Head of caudate nucleus (tissue), 42 donors: ENCODE measurements around the gene ADCY9.
"Not testable (repeated sequence)": the region's sequence is repeated elsewhere in the genome, so short reads cannot be mapped to it uniquely, and the experiment has no call there.

Source experiments
- DNase-seq, 42 donors: peaks; one replicate each; pipeline versions ENCODE4 v3.0.0 to v3.0.0-alpha.2; 2020 to 2021; ENCODE audit warnings: mixed read lengths in 7 of 42
- intact Hi-C: fragments of 100-400 bp; cut with DNase I; formaldehyde crosslinking; loops from one replicate; pipeline ENCODE4 v1.15.0; 2022

Gene ADCY9

DNA sequence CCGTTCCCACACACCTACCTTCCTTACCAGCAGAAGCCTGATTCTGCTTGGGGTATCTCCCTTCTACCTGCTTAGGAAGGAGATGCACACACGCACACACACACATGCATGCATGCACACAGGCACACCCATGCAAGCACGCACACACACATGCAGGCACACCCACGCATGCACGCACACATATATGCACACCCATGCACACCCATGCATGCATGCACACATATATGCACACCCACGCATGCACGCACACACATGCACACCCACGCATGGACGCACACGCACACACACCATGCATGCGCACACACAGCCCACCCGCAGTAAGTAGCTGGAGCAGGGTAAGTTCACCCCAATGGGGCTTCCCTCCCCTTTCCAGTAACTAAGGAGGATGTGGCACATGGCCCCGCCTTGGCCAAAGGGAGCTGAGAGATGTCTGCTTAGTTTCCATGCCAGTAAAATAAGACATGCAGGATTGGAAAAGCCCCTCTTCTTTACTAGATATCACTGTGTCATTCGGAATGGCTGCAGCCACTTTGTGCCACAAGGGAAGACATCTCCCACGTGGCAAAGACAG lies 33.7 kb downstream of the ADCY9 start:
- peak in 3 of 42 donors; percentile 12 to 39 (median 36) for DNase-seq
- intact Hi-C loops, result no loop called here

DNA sequence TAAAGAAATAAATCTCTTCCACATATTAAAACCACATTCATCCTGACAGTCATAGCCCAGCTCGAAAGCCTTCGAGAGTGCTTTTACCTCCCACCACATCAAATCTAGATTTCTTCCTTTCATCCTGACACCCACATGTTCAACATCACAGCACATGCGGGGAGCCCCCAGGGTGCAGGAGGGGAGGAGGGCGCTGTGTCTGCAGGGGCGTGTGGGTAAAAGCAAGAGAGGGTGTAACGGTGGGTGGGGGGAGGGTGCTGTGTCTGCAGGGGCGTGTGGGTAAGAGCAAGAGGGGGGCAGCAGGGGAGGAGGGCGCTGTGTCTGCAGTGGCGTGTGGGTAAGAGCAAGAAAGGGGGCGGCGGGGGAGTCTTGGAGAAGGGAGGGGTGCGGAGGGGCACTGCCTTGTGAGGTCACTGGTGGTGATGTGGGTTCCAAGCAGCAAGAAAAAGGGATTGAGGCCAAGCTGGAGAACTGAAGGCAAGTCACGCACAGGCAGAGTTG lies 34.7 kb downstream of the ADCY9 start:
- intact Hi-C loops, result no loop called here
- peak in 32 of 42 donors; percentile 26 to 74 (median 46) for DNase-seq

DNA sequence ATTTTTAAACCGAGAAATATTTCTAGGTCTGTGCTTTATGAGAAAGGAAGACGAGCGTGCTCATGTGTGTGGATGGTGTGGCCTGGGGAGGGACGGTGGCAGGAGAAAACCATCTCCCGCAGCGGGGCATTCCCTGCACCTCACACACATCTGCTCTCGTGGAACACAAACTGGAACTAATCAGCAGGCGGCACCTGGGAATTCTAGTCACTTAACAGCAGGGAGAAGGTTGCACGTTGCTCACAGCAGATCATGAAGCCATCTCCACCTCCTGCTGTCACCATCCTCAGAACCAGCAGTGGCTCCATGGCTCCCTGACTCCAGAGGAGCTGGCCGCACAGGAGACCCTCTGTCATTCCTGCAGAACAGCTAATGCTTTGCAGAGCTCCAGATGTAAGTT lies 35.2 kb downstream of the ADCY9 start:
- intact Hi-C loops, result no loop called here
- peak in 30 of 42 donors; percentile 19 to 72 (median 38) for DNase-seq

DNA sequence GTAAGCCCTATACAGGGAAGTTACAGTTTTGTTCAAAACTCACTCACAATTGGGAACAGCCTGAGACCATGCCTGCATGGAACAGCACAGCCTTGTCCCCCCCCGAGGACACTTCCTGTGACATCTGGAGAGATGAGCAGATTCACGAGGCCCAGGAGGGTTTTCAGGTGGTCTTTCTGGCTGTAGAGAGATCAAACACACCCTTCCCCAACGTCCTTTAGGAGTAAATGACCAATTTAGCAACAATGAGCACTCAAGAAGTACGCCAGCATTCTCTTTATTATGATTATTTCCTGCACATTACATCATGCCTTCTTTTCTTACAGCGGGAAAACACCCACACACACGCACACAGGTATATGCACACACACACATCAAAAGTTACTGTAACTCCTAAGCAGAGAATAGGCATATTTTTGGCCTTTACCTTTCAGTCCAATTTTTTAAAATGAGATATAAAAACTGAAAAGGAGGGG lies 39.0 kb downstream of the ADCY9 start:
- DNase-seq, result peak in 6 of 42 donors; percentile 29 to 65 (median 40)
- intact Hi-C loops, result no loop called here

DNA sequence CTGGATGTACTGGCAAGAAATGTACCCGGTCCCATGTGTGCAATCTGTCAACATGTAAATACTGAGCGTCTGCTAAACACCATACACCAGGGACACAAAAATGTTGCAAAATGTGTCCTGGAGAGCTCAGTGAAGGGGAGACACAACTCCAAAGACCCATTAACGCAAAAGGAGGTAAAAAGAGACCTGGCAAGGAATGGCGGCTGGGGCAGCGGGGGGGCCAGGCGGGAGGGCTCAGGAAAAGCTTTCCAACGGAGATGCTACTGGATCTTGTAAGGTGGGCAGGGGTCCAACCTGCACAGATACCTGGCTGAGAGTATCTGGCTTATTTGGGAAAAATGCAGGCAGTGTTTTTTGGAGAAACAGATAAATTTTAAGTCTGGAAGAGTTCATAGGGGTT lies 40.7 kb downstream of the ADCY9 start:
- intact Hi-C loops, result no loop called here
- peak in 2 of 42 donors; percentile 12 to 32 for DNase-seq

DNA sequence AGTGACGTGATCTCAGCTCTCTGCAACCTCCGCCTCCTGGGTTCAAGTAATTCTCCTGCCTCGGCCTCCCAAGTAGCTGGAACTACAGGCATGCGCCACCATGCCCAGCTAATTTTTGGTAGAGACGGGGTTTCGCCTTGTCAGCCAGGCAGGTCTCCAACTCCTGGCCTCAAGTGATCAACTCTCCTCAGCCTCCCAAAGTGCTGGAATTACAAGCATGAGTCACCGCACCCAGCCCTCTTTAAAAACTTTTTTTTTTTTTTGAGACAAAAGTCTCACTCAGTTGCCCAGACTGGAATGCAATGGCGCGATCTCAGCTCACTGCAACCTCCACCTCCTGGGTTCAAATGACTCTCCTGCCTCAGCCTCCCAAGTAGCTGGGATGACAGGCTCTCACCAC lies 43.1 kb downstream of the ADCY9 start:
- intact Hi-C loops, result not testable (repeated sequence)
- peak in 3 of 42 donors; percentile 33 to 37 (median 34) for DNase-seq

DNA sequence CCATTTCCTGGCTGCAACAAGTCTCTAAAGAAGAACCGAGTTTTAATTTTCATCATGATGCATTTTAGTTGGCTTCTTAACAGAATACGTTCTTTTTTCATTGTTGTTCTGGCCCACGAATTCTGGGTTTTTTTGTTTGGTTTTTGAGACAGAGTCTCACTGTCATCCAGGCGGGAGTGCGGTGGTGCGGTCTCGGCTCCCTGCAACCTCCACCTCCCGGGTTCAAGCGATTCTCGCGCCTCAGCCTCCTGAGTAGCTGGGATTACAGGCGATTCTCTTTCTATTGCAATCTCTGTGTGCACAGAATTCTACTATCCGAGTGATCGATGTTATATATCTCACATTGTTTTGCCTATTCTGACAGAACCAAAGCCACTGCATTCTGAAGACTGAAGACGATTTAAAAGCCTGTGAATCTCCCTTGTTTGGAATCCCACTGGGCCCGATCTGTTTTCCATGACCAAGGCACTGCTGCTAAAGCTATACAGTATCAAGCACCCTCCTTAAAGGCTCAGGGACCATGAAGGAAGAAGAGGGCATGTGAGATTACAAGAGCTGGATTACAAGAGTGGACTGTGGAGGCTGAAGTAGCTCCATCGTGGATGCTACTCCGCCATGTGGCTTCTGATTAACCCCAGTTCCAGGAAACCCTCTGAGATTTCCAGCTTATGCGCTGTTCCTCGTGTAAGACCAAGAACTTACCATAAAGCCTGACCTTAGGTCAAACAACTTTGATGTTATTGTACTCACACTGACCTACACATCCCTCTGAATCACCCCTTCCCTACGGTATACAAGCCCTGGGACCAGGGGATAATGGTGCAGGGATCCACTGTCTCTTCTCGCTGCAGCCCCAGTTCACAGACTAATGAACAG lies 44.3 kb downstream of the ADCY9 start:
- DNase-seq, result peak in 3 of 42 donors; percentile 23 to 38 (median 31)
- intact Hi-C loops, result no loop called here

DNA sequence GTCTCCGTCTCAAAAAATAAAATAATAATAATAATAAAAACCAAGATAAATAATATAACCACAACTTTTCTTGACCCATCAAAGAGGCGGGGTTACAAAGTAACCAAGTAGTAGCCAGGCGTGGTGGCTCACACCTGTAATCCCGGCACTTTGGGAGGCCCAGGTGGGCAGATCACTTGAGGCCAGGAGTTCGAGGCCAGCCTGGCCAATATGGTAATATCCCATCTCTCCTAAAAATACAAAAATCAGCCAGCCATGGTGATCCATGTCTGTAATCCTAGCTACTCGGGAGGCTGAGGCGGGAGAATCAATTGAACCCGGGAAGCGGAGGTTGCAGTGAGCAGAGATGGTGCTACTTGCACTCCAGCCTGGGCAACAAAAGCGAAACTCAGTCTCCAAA lies 45.3 kb downstream of the ADCY9 start:
- intact Hi-C loops, result no loop called here
- peak in 4 of 42 donors; percentile 6 to 36 (median 22) for DNase-seq

DNA sequence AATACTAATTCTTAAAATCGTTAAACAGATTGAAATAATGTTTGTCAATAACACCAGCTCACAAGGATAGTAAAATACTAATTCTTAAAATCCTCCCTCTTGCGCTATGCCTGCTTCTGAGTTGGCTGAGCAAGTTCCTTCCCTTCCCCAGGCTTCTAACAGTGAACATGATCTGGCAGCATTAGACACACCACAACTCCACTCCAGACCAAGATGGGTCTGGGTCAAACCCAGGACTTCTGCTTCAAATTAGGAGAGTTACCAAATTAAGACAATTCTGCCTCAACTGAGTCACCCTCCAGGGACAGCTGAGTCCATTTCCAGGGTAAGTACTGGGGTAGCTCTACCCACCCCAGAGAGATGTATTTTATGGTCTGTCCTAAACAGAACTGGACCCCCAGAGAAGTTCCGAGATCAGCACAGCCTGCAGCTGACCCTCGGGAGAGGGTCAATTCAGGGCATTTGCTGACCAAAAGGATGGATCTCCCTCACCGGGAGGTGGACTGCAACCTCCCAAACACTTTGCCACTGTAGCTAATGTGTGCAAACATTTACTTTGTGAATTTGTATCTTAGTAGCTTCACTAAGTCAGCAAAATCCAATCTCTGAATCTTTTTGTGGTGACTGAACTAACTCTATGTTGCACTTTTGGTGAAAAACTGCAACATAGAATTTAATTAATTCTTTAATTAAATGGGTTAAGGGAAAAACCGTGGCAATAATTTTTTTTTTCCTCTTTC lies 48.8 kb downstream of the ADCY9 start:
- peak in 2 of 42 donors; percentile 10 to 29 for DNase-seq
- intact Hi-C loops, result no loop called here

DNA sequence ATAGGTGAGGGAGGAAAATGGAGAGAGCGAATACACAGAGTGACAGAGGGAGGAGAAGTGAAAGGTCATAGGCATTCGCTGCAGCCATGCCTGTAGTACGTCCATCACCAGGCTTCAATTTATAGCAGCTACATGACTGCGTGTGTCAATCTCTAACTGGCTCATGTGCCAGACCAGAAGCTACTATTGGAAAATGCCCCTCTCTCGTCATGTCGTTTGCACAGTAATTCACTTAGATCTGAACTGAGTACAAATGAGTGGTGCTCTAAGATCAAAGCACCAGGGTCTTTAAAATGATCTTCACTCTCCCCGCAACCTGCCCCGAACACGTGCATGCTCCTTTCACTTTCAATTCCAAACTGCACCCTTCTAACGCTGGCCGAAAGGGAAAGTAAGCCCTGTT lies 51.3 kb downstream of the ADCY9 start:
- DNase-seq, result peak in 1 of 42 donors; percentile 17
- intact Hi-C loops, result no loop called here

DNA sequence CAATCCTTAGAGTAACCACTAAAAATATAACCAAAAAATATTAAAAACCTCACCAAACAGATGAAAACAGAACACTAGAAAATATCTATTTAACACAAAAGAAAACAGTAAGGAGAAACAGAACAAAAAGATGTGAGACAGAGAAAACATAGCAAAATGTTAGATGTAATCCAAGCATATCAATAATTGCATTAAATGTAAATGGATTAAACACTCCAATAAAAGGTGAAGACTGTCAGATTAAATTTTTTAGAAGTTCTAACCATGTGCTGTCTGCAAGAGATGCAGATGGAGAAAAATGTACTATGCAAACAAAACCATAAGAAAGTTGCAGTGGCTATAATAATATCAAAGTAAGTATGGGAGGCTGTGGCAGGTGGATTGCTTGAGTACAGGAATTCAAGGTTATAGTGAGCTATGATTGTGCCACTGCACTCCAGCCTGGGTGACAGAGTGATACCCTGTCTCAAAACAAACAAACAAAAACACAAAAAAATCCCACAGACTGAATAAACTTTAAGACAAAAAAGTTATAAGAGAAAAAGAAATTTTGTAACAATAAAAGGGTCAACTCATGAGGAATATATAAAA lies 53.9 kb downstream of the ADCY9 start:
- no peak for DNase-seq
- intact Hi-C loops, result no loop called here

DNA sequence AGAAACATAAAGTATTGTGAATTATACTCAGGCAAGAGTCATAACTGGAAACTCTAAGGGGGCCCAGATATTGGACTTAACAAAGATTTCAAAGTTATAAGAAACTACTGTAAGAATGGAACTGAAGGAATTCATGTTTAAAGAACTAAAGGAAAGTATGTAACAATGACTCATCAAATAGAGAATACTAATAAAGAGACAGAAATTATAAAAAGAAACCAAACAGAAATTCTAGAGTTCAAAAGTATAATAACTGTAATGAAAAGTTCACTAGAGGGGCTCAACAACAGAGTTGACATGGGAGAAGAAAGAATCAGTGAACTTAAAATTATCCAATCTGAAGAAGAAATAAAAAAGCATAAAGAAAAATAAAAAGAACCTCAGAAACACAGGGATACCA lies 55.4 kb downstream of the ADCY9 start:
- intact Hi-C loops, result no loop called here
- DNase-seq, result no peak

DNA sequence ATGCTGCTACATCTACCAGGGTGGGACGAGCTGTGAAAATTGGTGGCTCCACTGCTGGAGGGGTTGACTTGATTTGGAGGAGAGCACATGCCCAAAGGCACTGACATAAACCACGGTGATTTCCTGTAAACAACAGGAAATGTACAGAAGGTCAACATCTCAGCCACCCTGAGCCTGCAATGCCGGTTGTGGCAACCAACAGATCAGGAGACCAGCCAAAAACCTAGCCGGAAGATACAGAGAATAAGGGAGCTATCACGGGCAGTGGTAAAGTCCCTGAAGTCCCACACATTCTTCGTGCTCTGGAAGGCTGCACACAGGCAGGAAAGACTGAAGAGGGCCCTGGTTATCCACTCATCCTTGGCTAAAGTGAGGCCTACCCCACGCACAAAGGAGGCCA lies 56.2 kb downstream of the ADCY9 start:
- intact Hi-C loops, result no loop called here
- DNase-seq, result peak in 2 of 42 donors; percentile 13 to 31

DNA sequence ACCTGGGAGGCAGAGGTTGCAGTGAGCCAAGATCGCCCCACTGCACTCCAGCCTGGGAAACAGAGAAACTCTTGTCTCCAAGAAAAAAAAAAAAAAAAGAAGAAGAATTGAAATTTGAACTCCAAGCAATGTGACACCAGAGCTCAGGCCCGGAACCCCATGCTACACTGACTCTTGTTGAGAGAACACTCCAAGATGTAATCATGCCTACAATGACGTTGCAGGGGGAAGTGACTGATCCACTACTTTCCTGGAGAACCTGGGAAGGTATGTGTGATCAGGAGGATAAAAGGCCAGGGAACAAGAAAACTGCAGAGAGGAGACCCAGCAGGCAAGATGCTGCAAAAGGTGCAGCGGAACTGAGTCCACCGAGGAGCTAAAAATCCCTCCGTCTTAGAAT lies 57.9 kb downstream of the ADCY9 start:
- intact Hi-C loops, result loop anchor here (10.0 kb wide), 1 partner anchor 56 kb away; the partner anchor contains the start of gene ADCY9
- peak in 2 of 42 donors; percentile 24 to 26 for DNase-seq

DNA sequence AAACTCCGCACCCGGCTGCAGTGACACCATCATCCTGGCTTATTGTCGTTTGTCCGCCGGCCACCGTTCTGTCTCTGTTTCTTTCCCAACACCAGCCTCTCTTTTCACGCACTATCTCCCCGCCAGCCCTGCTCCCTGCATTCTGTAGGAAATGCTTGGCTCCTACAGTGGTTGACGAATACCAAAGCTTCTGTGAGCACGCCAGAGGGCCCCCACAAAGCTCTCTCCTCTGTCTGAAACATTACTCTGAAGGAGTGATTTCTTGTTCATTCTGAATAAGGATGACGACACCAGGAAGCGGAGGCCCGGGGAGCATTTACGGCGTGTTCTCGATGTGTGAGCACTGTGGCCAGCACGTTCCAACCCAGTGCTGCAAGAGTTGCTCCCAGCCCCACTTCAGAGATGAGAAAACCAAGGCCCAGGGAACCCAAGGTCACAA lies 58.8 kb downstream of the ADCY9 start:
- intact Hi-C loops, result loop anchor here (10.0 kb wide), 1 partner anchor 57 kb away; the partner anchor contains the start of gene ADCY9
- peak in 12 of 42 donors; percentile 17 to 56 (median 40) for DNase-seq

DNA sequence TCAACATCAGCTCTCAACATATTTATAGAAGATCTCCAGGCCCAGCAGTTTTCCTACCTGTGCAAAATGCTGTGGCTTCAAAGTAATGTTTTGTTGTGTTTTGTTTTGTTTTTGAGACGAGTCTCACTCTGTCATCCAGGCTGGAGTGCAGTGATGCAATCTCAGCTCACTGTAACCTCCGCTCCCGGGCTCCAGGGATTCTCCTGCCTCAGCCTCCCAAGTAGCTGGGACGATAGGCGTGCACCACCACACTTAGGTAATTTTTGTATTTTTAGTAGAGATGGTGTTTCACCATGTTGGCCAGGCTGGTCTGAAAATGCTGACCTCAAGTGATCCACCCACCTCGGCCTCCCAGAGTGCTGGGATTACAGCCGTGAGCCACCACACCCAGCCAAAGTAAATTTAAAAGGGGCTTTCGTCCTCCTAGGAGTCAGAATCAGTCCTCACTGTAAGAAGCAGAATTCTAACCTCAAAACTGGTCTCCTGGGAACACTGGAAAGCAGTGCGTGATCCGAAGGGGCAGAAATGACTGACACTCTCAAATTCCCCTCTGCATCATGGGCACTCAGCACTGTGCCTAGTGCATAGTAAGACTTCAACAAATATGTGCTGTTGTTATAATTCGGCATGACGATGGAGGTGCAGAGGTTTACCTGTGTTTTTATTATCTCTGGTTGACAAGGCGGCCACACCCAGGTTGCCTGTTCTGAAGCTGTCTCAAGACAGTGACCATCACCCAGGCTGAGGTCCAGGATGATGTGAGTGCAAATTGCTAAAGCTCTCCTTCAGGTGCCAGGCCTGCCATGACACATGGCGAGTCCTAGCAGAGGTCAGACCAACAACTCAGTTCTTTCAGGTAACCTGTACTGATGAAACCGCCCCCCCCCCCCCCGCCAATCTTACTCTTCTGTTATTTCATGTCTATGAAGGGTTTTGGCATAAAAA lies 59.8 kb downstream of the ADCY9 start:
- peak in 3 of 42 donors; percentile 17 to 33 (median 18) for DNase-seq
- intact Hi-C loops, result loop anchor here (10.0 kb wide), 1 partner anchor 58 kb away; the partner anchor contains the start of gene ADCY9

DNA sequence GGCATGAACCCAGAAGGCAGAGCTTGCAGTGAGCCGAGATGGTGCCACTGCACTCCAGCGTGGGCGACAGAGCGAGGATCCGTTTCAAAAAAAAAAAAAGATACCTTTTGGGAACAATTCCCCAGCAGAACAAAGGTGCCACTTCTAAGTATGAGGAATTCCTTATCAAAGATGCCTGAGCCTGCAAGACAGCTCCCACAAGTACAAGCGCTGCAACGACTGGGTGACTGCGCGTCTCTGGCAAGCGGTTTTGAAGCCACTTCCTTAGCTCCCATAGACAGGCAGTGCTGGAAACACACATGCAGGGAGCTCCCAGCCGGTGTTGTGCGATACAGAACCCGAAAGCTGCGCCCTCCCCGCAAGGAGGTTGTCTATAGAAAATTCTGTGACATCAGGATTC lies 60.5 kb downstream of the ADCY9 start:
- peak in 29 of 42 donors; percentile 21 to 76 (median 46) for DNase-seq
- intact Hi-C loops, result loop anchor here (10.0 kb wide), 1 partner anchor 59 kb away; the partner anchor contains the start of gene ADCY9
